ENCODE measurements around the gene CCNL2.
A peak's percentile ranks its signal among the peaks of the same experiment; 100 is the strongest.
"Not testable (repeated sequence)": the region's sequence is repeated elsewhere in the genome, so short reads cannot be mapped to it uniquely, and the experiment has no call there.

Gene CCNL2

DNA sequence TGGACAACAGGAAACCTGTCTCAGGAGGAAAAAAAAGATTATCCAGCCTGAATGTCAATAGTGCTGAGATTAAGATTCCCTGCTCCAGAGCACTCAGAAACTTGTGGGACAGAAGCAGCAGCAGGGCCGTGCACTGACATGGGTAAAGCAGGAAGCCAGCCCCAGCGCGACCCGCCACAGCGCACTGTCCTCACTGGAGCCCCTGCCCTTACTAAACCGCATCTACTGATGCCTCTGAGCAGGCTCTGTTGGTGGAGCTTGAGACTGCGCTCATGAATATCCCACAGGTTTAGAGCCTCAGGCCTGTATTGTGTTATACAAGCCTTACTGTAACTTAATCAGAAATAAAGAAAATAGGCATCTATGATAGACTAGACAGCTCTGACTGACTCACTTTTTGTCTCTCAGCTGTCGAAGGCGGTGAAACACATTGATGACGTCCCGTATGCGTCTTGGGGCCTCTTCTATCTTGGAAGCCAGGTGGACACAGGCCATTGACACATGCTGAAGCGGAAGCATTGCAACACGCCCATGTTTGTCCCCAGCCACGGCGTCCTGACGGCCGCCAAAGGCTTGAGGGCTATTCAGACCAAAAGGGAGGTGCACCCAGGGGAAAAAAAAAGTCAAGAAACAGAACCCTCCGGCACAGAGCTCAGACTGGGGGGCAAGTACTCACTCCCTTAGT, 1.2 kb downstream of the CCNL2 start:
- DNase-seq: no peak

GRCh38 chr1:1395166-1395565, 4.0 kb downstream of the CCNL2 start:
- DNase-seq: no peak

GRCh38 chr1:1394116-1394515, 5.0 kb downstream of the CCNL2 start:
- DNase-seq: no peak

DNA sequence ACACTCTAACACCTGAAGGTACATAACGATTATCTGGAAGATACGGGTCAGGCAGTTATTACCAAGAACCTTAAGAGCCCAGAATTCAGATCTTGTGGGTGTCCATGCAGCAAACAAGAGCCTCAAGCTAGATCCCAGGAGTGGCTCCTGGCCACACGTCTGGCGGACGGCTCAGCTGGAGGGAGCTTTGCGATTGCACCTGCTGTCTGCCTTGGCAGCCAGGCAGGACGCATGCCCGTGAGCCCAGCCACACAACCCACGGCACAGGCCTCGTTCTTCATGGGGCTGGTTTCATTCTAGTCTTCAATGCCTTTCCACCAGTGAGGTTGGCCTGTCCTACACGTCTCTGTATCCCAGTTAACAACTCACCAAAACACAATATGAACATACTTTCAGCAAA, 5.7 kb downstream of the CCNL2 start:
- no peak for DNase-seq

DNA sequence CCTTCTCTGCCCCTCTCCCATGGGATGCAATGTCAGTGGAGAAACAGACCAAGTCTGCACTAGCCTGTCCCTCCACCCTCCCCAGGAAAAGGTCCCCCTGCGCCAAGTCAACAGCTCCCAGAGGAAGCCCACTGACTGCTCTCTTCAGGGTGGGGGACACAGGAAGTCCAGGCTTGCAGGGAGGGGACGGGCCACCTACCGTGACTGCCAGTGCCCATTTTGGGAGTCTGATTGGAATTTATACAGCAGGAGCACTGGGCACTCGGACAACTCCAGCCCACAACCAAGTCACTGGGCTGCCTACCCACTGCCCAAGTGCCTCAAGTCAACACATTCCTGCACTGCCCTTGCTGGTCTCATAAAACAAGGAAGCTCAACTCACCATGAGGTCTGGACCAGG, 6.1 kb downstream of the CCNL2 start:
- DNase-seq: no peak

- no peak for DNase-seq
These were observed 7.9 kb downstream of the CCNL2 start for GRCh38 chr1:1391225-1391624.

DNA sequence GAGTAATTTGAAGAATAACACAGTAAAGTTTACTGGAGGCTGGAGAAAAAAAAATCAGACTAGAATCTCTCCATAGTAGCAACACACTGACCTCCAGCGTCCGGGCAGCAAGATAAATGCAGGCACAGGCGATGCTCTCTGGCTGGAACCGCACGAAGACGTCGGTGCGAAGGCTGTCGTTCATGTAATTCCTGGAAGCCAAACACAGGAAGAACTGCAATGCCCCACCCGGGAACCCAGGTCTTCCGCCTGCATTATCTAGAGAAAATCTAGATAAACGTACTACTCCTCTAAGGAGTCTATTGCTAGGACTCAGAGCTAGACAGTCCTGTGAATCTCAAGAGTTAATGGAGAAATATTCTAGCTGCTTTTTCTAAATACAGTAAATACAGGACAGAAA, 8.5 kb downstream of the CCNL2 start:
- no peak for DNase-seq

DNA sequence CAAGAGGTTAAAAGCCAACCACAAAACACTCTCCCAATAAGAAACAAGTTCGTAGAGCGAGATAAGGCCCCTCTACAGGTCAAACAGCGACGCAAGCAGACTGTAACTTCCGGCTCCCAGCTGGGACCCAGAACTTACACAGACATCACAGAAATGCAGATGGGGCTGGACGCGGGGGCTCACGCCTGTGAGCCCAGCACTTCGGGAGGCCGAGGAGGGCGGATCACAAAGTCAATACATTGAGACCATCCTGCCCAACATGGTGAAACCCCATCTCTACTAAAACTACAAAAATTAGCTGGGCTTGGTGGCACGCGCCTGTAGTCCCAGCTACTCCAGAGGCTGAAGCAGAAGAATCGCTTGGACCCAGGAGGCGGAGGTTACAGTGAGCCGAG, 11.1 kb downstream of the CCNL2 start:
- no peak for DNase-seq

DNA sequence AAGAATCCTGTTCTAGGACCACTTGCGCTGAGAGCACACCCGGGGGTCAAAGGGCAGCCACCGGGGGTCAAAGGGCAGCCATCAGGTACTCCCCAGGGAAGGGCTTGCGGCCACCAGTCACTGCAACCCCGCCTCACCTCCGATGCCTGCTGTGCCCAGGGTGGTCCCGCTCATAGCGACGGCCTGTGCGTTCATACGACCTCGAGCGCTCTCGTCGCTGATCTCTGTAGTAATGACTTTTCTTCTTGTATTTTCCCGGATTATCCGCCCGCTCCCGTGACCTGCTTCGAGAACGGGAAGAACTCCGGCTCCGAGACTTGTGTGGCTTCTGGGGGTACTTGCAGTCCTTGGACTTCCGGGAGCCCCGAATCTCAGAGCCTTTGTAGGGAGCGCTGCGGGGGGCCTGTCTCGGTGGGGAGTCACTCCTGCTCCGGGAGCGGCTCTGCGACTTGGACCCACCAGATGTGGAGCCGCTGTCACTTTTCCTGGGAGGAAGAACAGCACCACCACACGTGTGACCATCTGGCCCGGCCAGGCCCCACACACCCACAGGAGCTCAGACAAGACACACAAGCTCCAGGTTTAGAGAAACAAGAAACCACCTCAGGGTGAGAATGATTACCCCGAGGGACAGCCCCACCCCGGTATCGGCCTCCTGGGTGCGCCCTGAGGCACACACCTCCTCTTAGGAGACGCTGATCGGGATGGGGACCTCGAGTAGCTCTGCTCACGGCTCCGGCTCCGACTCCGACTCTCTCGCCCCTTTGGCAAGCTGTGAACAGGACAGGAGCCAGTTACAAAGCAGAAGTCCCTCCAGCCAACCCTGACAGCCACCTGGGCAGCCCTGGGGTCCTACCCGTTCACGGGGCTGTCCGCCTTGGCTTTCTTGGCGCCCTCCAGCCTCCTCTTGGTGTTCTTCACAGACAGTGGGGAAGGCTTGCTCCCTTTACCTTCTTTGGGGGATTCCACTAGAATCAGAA, 11.7 kb downstream of the CCNL2 start:
- DNase-seq: no peak

GRCh38 chr1:1385931-1386330, 13.2 kb downstream of the CCNL2 start:
- DNase-seq: no peak

DNA sequence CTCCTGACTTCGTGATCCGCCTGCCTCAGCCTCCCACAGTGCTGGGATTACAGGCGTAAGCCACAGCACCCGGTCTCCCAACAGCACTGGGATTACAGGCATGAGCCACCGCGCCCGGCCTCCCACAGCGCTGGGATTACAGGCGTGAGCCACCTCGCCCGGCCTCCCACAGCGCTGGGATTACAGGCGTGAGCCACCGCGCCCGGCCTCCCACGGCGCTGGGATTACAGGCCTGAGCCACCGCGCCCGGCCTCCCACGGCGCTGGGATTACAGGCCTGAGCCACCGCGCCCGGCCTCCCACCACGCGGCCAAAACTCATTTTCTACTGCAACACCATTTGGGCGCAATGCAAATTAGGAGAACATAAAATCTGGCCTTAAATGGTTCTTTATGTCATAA, 13.8 kb downstream of the CCNL2 start:
- DNase-seq: not testable (repeated sequence)

GRCh38 chr1:1381294-1381693, 17.8 kb downstream of the CCNL2 start:
- DNase-seq: no peak

DNA sequence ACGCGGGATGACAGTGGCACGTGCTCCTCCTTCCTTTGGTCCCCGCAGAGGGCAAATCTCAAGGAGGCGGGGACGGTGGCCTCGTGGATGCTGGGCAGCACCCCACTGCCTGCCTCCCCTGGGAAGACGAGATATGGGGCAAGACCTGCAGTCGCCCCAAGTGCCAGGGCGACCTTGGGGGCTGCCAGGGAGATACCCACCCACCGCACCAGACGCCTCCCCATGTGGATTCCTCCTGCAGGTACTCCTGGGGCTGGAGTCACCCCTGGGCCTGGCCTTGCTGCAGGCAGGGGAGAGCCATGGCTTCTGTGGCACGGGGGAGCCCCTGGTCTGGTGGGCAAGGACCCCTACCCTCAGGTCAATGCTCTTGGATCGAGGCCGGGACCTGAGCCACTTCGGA, 18.3 kb downstream of the CCNL2 start:
- DNase-seq: no peak

- no peak for DNase-seq
These were observed 21.5 kb downstream of the CCNL2 start for GRCh38 chr1:1377540-1378205.

- DNase-seq: no peak
These were observed 22.4 kb downstream of the CCNL2 start for GRCh38 chr1:1376551-1377226.

DNA sequence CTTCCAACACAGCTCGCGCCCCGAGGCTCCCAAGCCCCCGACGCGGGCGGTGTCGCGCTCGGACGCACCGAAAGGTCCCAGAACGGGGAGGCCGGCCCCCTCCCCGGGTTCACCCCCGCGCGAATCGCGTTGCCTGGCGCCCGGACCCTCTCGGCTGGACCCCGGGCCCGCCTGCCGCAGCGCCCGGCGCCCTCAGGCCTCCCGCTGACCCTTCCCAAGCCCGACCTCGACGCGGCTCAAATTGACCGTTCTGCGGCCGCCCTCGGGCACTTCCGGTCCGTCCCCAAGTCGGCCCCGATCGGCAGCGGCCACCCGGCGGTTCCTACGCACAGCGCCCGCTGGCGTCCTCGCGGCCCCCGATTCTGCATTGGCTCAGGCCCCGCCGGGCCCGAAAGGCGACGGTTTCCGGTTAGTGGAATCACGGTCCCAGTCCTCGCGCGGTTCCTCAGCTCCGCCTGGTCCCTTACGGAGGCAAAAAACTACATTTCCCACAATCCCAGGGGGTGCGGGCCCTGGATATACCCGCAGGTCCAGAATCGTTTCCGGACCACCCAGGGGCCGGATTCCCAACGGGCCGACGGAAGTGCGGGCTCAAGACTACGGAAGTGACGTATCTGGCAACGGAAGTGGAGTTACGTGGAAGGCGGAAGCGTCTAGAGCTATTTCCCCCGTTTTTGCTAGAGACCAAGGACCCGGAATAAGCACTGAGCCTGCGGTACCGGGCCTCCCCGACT, 24.0 kb downstream of the CCNL2 start, which contains the start of gene AURKAIP1:
Gene AURKAIP1 (minus strand): TSS at position 279 of the 734 bp plus-strand sequence. CDS start 451 bp downstream, outside the sequence.
- DNase-seq: peak; percentile 93

DNA sequence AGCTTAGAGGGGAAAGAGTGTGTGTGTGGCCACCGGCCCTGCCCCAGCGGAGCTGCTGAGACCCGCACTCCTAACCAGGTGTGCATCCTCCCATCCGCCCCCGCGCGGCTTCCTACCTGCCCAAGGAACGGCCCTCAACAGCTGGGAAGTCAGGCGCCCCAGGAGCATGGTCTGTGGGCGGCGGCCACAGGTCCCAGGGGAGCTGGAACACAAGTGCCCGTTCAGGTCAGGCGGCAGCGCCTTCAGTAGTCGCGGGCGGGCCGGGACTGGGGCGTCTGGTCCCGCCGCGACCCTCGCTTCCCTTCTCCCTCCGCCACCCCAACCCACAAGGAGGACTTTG, 24.6 kb downstream of the CCNL2 start:
- no peak for DNase-seq

GRCh38 chr1:1373815-1374588, 25.1 kb downstream of the CCNL2 start:
- DNase-seq: no peak

DNA sequence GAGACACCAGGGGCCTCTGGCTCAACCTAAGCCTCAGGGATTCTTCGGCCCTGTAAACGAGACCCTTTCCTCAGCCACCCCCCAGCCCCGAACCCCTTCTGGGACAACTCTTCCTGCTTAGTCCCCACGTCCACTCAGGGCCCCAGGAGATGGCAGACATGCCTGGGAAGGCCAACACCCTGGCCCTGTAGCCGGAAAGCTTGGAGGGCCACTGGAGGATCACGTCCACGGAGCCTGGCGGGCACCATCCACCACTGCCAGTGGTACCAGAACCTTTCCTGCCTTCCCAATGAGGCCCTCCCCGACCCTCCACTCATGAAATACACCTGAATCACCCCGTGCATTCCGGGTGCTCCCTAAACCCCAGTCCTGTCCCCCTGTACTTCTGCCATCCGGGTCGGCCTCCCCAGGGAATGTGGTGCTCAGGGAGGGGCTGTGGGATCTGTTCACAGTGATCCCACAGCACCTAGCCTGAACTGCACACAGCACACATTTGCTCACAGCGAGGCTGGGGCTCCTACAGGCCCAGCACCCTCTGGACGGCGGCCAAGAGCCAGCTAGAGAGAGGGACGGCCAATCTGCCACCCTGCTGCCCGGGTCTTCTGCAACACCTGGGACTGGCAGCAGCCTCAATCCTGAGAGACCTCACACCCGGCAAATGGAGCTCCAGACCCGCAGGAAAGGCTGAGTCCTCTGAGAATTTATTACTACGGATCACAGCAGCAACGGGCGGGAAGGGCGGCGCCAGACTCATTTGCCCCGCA, 25.9 kb downstream of the CCNL2 start:
- no peak for DNase-seq

All from NCI-H1417 treated with DMSO at 0.1 percent for 48 hours (cell line).